G401.6 (cell line): Measurements from ENCODE around the gene SHROOM2.
"Not testable (repeated sequence)": the region's sequence is repeated elsewhere in the genome, so short reads cannot be mapped to it uniquely, and the experiment has no call there.

Experiments
- FAIRE-seq: peaks from 2 replicates; lab custom pipeline; 2012; peaks lifted over from hg19 to GRCh38; lab: Jason Lieb, UNC

Gene SHROOM2

DNA sequence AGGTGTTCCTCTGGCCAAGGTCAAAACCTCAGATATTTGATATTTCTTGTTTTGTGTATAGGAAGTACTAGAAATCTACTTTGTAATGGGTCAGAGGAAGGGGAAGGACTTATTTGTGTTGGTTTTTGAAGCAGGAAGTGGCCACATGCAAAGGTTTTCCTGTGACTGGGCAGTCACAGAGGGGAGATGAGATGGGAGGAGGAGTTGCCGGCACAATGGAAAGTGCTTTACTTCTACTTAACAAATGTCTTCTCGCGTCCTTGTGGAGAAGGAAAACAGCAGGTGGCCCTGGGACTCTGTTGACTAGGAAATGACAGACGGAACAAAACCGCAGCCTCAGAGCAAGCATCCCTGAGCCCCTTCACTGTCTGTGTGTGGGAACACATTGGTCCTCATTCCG lies 46.6 kb downstream of the SHROOM2 start:
- no peak for FAIRE-seq

DNA sequence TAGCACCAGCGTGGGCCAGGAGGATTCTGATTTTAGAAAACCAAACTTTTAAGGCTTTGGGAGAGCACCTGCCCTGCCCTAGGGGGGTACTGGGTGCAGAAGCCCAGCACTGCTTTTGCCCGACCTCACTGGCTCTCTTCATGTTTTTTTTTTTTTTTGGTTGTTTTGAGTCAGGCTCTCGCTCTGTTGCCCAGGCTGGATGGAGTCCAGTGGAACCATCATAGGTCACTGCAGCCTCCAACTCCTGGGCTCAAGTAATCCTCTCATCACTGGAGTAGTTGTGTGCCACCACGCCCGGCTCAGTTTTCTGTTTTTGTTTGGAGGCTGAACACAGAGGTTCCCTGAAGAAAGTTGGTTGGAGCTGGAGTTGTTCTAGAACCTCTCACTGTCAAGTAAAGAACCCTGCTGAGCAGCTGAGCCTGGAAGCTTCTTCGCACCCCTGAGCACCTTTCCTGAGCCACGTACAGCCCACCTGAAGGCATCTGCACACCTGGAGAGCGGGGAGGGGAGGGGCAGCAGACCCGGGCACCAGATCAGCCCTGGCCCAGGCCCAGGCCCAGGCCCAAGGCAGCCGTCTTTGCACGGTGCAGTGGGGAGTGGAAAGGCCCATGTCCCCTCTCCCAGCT lies 49.5 kb downstream of the SHROOM2 start:
- no peak for FAIRE-seq

DNA sequence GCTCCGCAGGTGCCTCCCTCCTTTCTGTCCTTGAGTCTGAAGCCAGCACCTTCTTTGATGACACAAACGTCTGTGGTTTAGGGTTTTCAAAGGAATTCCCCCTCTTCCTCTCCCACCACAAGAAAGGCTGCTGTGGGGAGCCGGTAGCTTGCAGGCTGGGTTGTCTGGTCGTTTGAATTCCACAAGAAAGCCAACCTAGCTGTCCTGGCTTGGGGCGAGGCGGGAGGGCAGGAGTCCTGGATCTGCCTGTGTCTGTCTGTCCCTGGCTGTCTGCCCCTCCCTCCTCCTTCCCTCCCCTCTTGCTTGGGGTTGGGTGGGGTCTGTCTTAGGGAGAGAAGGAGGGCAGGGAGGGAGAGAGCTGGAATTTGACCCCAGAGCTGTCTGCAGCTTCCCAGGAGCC lies 56.3 kb downstream of the SHROOM2 start:
- FAIRE-seq = no peak

DNA sequence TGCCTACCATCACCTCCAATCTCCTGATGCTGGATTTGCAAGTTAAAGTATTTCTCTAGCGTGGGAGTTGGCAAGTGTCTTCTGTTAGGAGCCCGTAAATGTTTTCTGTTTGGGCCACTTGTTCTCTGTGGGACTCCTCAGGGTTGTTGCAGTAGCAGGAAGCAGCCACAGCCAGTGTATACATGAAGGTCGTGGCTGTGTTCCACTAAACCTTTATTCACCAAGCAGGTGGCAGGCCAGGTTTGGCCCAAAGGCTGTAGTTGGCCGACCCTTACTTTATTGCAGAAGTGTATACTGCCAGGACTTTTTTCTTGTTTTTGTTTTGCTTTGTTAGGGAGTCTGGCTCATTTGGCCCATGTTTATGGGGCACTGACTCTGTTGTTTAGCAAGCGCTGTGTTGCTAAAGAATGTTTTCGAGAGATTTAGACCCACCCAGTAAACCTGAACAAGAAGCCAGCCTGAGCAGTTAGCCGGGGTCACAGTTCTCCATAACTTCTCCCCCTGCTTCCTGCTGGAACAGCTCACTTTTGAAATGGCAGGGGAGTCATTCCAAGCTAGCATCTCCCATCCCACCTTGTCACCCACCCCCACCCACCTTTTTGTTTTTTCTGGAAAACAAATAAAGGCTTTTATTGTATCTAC lies 58.8 kb downstream of the SHROOM2 start:
- FAIRE-seq = no peak

DNA sequence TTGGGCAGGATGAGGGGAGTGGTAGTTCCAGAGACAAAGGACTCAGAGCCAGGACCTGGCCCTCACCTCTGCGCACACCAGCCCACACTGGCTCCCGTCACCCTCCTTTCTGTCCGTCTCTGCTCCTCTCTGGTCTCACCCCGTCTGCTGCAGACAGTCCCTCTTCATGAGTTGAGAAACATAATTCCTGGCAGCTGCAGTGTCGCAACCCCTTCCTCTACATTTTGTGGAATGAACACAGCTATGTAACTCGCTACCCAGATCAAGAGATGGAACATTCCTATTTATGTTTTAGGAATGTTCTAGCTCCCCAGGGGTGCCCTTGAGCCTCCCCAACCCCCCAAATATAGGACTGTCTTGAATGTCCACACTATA lies 59.3 kb downstream of the SHROOM2 start:
- no peak for FAIRE-seq

DNA sequence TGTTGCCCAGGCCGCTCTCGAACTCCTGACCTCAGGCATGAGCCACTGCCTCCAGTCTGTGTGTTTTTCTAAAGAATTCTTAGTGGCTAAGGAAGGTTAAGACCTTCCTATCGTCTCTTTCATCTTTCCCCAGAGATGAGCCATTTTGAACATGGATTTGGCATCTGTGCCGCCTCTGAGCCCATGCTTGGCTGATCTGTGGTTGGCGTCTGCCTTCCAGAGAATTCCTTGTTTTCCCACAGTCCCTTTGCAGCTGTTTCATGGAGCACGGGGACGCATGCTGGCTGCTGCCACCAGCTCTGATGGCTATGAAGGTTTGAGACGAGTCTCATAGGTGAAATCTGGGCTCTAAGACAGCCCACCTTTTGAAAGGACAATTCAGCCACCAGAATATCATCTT lies 60.4 kb downstream of the SHROOM2 start:
- FAIRE-seq = no peak

DNA sequence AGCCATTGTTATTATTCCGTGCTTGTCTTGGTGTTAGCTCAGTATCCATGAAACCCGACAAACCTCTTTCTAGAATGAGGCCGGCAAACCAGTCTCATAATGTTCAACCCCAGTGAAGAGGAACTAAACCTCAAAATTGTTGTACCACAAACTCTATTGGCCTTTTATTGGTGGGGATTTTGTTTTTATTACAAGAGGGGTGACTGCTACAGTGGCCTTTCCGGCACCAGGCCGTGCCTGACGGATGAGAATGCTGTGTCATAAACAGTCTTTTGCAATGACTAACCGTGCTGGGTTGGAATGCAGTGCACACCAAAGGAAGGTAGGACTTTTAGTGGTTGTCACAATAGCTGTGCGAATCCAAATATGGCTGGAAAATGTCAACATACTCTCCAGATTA lies 60.8 kb downstream of the SHROOM2 start:
- FAIRE-seq = no peak

DNA sequence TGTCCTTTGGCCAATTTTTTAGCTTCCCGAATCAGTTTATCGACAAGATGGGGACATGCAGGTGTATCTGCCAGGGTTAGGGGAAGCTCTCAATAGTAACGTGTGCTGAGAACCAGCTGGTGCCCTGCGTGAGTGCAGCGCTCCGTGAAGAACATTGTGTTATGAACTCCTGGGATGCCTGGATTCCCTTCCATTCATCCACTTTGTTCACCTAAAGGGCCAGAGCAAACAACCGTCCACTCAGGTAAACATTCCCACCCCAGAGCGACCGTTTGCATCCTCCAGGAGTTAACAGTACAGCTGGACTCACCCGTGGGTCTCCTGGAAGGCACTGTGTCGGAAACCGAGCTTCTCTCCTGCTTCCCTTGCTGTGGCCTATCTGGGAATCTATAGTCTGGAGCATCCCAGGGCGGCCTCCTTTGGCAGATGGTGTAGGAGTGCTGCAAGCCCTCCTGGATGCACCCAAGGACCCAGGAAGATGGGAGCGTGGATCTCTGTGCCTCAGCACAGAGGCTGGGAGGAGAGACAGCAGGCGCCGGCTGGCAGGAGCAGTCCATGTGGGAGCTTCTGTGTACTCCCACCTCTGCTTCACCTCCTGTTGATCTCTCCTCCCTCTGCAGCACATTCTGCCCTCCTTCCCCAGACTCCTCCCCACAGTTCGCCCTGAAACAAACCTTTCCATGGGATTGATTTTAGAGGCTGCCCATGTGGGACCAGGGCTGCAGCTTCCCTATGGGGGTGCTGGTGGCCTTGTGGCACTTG lies 62.7 kb downstream of the SHROOM2 start:
- no peak for FAIRE-seq

DNA sequence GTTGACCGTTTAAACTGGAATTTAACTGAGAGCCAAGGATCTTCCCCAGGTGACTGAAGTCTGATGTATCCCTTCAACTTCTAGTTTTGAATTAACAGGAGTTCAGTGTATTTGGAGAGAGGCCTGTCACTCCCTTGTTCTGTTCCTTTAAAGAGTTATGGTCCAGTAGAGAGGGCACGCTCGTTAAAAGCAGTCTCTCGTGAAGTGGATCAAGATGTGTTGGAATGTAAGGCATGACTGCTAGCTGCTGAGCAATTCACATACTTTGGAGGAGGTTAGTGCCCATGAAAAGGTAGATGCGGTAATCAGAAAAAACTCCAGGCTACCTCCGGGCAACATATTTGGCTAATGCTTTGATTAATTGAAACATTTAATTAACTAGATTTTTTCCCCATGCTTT lies 65.7 kb downstream of the SHROOM2 start:
- no peak for FAIRE-seq

DNA sequence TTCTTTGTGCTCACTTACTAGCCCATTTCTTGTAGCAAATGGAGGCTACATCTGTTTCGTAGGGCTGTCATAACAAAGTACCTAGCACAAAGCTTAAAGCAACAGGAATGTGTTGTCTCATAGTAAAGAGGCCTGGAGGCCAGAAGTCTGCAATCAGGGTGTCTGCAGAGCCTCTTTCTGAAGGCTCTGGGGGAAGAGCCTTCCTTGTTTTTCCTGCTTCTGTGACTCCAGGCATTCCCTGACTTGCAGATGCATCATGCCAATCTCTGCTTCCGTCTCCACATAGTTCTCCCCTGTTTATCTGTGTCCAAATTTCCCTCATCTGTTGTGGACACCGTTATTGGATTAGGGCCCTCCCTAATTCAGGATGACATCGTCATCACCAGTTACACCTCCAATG lies 67.1 kb downstream of the SHROOM2 start:
- no peak for FAIRE-seq

DNA sequence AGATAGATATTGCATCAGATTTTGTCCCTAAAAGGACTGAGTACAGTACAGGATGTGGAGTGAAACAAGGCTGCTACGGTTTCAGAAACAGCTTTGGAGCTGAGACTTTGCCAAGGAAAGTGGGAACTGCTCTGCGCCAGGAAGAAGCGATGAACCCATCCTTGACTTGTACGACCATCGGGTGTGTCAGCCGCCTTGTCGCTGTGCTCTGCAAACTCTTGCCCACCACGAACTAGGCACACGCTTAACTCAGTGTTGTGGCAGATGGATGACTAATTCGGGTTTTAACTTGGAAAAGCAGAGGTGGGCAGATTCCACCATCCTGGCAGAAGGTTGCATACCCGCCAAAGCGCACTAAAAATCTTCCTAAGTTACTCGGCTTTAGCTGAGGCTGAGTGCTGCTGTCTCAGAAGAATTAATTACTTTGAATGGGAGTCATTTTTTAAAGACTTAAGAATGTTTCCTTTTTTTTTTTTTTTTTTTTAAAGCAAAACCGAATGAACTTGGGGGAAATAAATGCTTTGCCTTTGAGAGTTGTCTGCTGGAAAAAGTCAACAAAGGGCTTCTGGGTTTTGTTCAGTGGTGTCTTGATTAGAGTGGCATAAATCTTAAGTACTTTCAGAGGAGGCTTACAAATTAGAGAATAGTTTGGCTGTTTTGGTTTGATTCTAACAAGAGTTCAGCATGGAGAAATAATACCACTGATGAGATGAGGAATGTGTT lies 69.5 kb downstream of the SHROOM2 start:
- no peak for FAIRE-seq

DNA sequence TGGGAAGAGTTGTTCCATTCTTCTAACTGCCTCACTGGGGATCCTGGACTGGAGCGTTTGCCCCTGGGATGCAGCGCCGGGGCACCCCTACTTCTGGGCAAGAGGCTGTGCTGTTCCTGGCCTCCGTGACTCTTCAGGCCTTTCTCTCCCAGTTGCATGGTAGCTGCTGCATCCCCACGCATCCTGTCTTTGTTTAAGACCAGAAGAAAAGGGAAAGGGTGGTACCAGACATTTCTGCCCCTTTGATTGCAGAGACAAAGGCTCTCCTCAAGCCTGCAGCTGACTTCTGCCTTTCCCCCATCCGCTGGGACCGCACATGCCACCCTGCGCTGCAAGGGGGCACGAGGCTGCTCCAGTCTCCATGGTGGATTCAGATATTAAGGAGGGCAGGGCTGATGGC lies 70.4 kb downstream of the SHROOM2 start:
- no peak for FAIRE-seq

DNA sequence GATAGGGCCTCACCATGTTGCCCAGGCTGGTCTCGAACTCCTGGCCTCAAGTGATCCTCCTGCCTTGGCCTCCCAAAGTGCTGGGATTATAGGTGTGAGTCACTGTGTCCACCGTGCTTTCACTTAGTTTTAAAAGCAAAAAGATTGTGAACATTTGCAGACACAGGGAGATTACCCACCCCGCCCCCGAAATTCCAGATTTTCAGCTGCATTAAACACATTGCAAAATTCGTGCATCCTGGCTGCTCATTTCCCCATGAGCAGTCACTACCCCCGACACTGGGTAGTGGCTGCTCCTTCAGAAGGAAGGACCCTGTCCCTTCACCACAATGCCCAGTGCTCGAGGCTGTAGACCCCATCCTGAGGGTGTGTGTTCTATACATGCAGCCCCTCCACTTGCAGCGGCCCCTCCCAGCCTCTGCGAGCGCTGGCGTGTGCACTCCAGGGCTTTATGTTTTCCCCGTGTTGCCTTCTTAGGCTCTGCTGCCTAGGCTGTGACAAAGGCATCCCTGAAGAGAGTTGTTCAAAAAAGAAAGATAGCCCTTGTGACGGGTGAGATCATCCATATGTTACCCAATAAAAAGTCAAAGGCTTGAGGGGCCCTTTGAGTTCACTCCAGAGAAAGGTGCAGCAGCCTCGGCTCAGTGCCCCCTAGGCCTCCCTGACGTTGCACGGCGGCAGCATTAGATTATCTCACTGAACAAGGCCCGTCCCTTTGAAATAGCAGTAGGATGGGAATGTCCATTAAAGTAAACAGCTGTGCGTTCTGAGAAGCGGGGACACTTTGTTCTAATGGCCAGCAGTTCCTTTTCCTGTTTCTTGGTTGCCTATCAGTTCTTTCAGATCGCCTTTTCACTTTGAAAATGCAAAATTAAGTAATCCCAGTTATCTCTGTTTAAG lies 71.6 kb downstream of the SHROOM2 start:
- no peak for FAIRE-seq

DNA sequence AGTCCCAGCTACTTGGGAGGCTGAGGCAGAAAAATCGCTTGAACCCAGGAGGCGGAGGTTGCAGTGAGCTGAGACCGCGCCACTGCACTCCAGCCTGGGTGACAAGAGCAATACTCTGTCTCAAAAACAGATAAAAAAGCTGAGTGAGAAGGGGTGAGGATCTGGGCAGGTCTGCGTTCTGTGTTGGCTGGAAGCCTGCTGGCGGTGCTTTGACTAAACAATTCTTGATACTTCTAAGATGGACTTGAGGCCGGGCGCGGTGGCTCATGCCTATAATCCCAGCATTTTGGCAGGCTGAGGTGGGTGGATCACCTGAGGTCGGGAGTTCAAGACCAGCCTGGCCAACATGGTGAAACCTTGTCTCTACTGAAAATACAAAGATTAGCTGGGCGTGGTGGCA lies 72.5 kb downstream of the SHROOM2 start:
- FAIRE-seq = not testable (repeated sequence)

DNA sequence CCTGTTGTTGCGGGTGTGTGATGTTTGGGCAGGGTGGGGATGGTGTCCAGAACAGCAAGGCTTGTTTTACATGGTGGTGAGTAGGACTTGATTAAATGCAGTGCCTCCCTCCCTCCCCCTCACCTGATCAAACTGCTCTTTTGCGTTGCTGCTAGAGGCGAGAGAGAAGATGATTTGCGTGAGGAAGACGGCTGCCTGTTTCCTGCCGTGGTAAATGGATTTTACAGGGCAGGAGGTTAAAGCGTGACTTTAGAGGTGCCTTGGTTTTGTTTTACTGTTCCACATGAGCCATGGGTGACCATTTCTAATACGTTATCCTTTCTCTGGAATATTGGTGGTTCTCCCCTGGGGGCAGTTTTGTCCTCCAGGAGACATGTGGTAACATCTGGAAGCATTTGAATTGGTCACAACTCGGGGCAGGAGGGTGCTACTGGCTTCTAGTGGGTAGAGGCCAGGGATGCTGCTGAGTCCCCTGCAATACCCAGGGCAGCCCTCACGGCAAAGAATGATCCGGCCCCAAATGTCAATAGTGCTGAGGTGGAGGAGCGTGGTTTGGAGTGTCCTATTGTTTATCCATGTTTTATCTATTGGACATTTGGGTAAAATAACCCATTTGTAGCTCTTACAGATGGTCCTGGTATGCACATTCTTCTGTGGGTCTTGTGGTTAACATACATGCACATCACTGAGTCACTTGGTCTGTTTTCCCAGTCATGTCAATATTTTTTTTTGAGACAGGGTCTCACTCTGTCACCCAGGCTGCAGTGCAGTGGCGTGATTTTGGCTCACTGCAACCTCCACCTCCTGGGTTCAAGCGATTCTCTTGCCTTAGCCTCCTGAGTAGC lies 73.7 kb downstream of the SHROOM2 start:
- FAIRE-seq = no peak

DNA sequence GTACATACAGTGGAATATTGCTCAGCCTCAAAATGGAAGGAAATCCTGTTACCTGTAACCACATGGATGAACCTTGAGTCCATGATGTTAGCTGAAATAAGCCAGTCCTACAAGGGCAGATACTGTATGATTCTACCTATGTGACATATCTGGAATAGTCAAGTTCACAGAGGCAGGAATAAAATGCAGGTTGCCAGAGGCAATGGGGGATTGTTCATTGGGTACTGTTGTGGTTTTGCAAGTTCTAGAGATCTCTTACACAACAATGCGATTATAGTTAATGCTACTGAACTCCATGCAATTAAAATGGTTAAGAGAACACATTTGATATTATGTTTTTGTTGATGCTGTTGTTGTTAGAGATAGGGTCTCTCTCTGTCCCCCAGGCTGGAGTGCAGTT lies 74.6 kb downstream of the SHROOM2 start:
- FAIRE-seq = no peak

DNA sequence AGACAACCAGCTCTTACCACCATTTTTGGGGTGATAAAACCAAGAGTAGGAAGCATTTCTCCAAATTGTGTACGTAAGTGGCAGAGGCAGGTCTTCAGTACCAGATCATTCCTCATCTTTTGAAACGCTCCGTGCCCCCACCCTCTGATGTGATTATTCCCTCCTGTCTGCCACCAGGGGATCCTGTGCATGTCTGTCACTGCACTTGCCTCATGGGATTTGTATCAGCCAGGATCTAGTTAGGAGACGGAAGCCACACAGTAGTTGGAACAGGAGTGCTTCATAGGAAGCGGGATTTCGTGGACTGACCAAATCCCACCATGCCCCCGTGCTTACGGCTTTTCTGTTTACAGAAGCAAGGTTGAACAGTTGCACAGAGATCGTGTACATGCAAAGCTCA lies 75.5 kb downstream of the SHROOM2 start:
- FAIRE-seq = no peak

DNA sequence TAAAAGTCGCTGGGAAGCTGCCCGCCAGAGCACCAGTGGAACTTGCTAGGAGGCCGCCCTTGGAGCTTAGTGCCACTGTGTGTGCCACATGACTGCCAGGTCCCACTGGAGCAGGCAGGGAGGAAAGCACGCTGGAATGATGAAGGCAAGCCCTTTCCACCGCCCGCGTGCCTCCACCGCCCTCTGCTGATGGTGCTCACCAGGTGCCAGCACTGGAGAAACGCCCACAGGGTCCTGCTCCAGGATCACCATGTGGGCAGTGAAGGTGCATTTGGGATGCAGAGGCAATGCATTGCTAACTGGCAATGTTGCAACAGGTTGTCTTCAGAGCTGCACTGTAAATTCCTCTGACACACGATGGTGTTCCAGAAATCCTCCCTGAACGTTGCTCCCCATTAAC lies 76.3 kb downstream of the SHROOM2 start:
- no peak for FAIRE-seq

DNA sequence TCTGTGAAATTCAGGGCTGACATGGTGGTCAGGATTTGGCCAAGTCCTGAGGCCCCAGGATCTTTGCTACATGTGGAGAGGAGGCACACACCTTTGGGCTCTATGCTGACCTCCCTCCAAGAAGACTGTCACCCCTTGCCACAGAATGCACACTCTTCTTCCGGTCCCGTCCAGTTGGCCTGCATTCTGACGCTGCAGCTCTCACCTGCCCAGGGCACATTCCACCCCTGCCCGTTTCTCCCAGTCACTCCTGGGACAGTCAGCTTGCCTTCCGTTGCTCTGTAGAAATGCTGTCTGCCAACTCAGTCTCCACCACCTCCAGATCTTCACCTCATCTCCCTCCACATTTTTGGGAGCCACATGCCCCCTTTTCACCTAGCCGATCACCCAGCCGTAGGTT lies 76.7 kb downstream of the SHROOM2 start:
- FAIRE-seq = no peak

DNA sequence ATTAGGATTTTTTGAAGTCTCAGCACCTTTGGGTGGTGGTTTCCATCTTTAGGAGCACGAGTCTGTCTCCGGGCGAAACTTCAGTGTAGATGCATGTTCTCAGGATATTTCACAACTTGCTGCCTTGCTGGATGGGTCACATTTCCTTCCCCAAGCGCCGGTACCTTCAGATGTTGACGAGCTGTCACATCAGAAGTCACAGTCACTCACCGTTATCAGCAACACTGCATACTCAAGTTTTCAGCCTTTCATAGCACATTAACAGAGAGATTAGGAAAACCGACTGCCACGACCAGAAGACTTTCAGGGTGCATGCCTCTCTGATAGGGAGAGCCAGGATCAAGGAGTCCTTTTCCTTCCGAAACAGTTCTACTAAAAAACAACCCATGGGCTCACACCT lies 77.8 kb downstream of the SHROOM2 start:
- FAIRE-seq = no peak

DNA sequence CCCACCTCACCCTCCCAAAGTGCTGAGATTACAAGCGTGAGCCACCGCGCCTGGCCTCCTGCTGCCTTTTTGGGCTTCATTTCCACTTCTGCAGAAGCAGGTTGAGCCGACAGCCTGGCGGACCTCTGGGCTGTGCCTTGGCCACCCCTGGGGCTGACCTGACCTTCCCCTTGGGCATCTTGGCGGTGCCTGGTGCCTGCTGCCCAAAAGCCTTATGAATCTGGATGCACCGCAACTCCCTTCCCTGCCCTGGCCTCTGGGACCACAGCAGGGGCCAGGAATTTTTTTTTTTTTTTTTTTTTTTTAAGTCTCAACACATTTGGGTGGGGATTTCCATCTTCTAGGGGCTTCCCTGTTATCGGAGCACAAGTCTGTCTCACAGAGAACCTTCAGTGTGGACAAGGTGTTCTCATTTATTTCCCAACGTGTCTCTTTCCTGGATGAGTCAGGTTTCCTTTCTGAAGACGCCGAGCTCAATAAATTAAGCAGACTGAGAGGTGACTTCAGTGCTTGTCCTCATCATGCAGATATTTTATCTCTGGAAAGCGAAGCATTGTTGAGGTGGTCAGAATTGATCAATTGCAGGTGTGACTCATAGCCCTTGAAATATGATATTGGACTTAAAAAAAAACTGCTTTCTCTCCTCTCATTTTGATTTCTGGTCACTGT lies 79.7 kb downstream of the SHROOM2 start:
- FAIRE-seq = no peak
